ENCODE data around the gene LGALS3BP. TPM values are rescaled to one million over a fixed set of nuclear protein-coding genes. Genes with fewer than 3 reads are reported as not detected.

LGALS3BP gene
- total and polyA plus RNA-seq, 2 of the 13 experiments (the other 11 are each of a cell fraction or from before 2014, with no cell fraction given) = 137 to 332 TPM

- TF ChIP-seq TAF15 (IDR thresholded peaks at IDR 0.05; ENCODE audit: low read depth, low read length, poor library complexity, severe bottlenecking) (no peak), ZNF777 (CRISPR knock-in tag; IDR thresholded peaks at IDR 0.05) (no peak), ZNF333 (CRISPR knock-in tag; IDR thresholded peaks at IDR 0.05; ENCODE audit: borderline replicate concordance) (peak; percentile 62; the same call in 1 of the 2 replicates), GATA4 (IDR thresholded peaks at IDR 0.05; ENCODE audit: borderline replicate concordance, low read depth) (no peak; the same call in 1 of the 2 replicates), ZBTB4 (CRISPR knock-in tag; IDR thresholded peaks at IDR 0.05; ENCODE audit: borderline replicate concordance) (peak; percentile 95; the same call in 1 of the 2 replicates), ZNF414 (CRISPR knock-in tag; IDR thresholded peaks at IDR 0.05) (peak; percentile 91), CREB1 (IDR thresholded peaks at IDR 0.05) (peak; percentile 47), CREB1 (CRISPR knock-in tag; IDR thresholded peaks at IDR 0.05) (peak; percentile 58; the same call in 1 of the 2 replicates), SP1 (IDR thresholded peaks at IDR 0.05) (no peak), SP1 (CRISPR knock-in tag; IDR thresholded peaks at IDR 0.05) (peak; percentile 16; the same call in 1 of the 2 replicates), SOX5 (CRISPR knock-in tag; IDR thresholded peaks at IDR 0.05; ENCODE audit: borderline replicate concordance) (peak; percentile 85; the same call in 1 of the 2 replicates), SAP130 (CRISPR knock-in tag; IDR thresholded peaks at IDR 0.05; ENCODE audit: low read depth) (peak; percentile 96), ZGPAT (CRISPR knock-in tag; IDR thresholded peaks at IDR 0.05) (peak; percentile 65), MYPOP (CRISPR knock-in tag; IDR thresholded peaks at IDR 0.05) (peak; percentile 84), MAFG (CRISPR knock-in tag; IDR thresholded peaks at IDR 0.05) (no peak), KLF9 (CRISPR knock-in tag; IDR thresholded peaks at IDR 0.05; ENCODE audit: low read depth) (no peak; the same call in 1 of the 2 replicates), ARID3A (IDR thresholded peaks at IDR 0.05; ENCODE audit: low read depth, low read length) (peak; percentile 94), TCF7 (IDR thresholded peaks at IDR 0.05; ENCODE audit: low read depth) (peak; percentile 92), SATB2 (CRISPR knock-in tag; IDR thresholded peaks at IDR 0.05) (no peak), HOXA5 (CRISPR knock-in tag; IDR thresholded peaks at IDR 0.05) (0 out of 2 replicates have a peak, but pooled peaks have one; percentile 60), ZKSCAN5 (CRISPR knock-in tag; IDR thresholded peaks at IDR 0.05) (0 out of 2 replicates have a peak, but pooled peaks have one; percentile 75), ZNF564 (CRISPR knock-in tag; IDR thresholded peaks at IDR 0.05) (peak; percentile 87)
Measured at GRCh38 chr17:79026376-79027273, 46.9 kb upstream of the LGALS3BP start (continued).

All from HepG2 (cell line).